BE2C (cell line): ENCODE measurements around the gene KCNK5.

ENCODE experiments used
- DNase-seq: peaks from one replicate; pipeline ENCODE4 v3.0.0-alpha.2; 2020
- H3K27me3 ChIP-seq: fragments of 250-450 bp; sonication (Bioruptor Pico); 2 replicates; pipeline ENCODE4 v1.5.1; 2020; ENCODE audit warnings: mild to moderate bottlenecking
- H3K36me3 ChIP-seq: fragments of 250-450 bp; sonication (Bioruptor Pico); 2 replicates; pipeline ENCODE4 v1.5.1; 2020; ENCODE audit warnings: mild to moderate bottlenecking
- H3K4me1 ChIP-seq: fragments of 250-450 bp; sonication (Bioruptor Pico); 2 replicates; pipeline ENCODE4 v1.5.1; 2020
- H3K4me3 ChIP-seq: 2 replicates; pipeline ENCODE4 v1.5.1; 2011; ENCODE audit warnings: low read depth, low read length
- H3K9me3 ChIP-seq: fragments of 250-450 bp; sonication (Bioruptor Pico); 2 replicates; pipeline ENCODE4 v1.5.1; 2020
- CTCF ChIP-seq: IDR thresholded peaks from 2 replicates; pipeline ENCODE4 v1.5.1; 2012; ENCODE audit warnings: mild to moderate bottlenecking, low read depth, low read length

The KCNK5 gene

GRCh38 chr6:39204646-39205244 lies 24.5 kb downstream of the KCNK5 start:
- no peak for DNase-seq
- H3K4me3 ChIP-seq, result no peak overlapping the region
- no peaks in the 10 kb centered on the region for H3K4me1 ChIP-seq
- H3K27me3 ChIP-seq, result no peaks in the 10 kb centered on the region
- H3K36me3 ChIP-seq, result no peaks in the 10 kb centered on the region
- no peak for TF ChIP-seq CTCF
- no peaks in the 10 kb centered on the region; the same call in 1 of the 2 replicates for H3K9me3 ChIP-seq

GRCh38 chr6:39204160-39204495 lies 25.1 kb downstream of the KCNK5 start:
- no peaks in the 10 kb centered on the region for H3K27me3 ChIP-seq
- no peak for TF ChIP-seq CTCF
- no peaks in the 10 kb centered on the region for H3K36me3 ChIP-seq
- DNase-seq, result no peak
- H3K9me3 ChIP-seq, result no peaks in the 10 kb centered on the region; the same call in 1 of the 2 replicates
- no peak overlapping the region for H3K4me3 ChIP-seq
- H3K4me1 ChIP-seq, result no peaks in the 10 kb centered on the region

GRCh38 chr6:39203436-39204159 lies 25.7 kb downstream of the KCNK5 start:
- Histone ChIP-seq H3K4me3 (no peak overlapping the region), H3K4me1 (no peaks in the 10 kb centered on the region), H3K9me3 (no peaks in the 10 kb centered on the region; the same call in 1 of the 2 replicates), H3K27me3 (no peaks in the 10 kb centered on the region), H3K36me3 (no peaks in the 10 kb centered on the region)
- no peak for TF ChIP-seq CTCF
- no peak for DNase-seq

GRCh38 chr6:39202166-39202565 lies 27.1 kb downstream of the KCNK5 start:
- DNase-seq, result no peak
- Histone ChIP-seq H3K27me3 (no peaks in the 10 kb centered on the region), H3K9me3 (no peaks in the 10 kb centered on the region; the same call in 1 of the 2 replicates), H3K36me3 (no peaks in the 10 kb centered on the region), H3K4me1 (no peaks in the 10 kb centered on the region), H3K4me3 (no peak overlapping the region)
- no peak for TF ChIP-seq CTCF

GRCh38 chr6:39200498-39201020 lies 28.7 kb downstream of the KCNK5 start:
- no peaks in the 10 kb centered on the region; the same call in none of the 2 replicates for H3K9me3 ChIP-seq
- no peak for TF ChIP-seq CTCF
- H3K4me1 ChIP-seq, result no peaks in the 10 kb centered on the region
- no peak for DNase-seq
- H3K4me3 ChIP-seq, result no peak overlapping the region
- no peaks in the 10 kb centered on the region for H3K36me3 ChIP-seq
- H3K27me3 ChIP-seq, result no peaks in the 10 kb centered on the region

GRCh38 chr6:39199976-39200375 lies 29.3 kb downstream of the KCNK5 start:
- Histone ChIP-seq H3K27me3 (no peaks in the 10 kb centered on the region), H3K9me3 (no peaks in the 10 kb centered on the region; the same call in none of the 2 replicates), H3K36me3 (no peaks in the 10 kb centered on the region), H3K4me3 (no peak overlapping the region), H3K4me1 (no peaks in the 10 kb centered on the region)
- no peak for TF ChIP-seq CTCF
- no peak for DNase-seq
